ENCODE measurements around the gene EPHA6. TPM values are rescaled to one million over a fixed set of nuclear protein-coding genes. Genes with fewer than 3 reads are reported as not detected.

EPHA6 gene
- 64.8 TPM for total RNA-seq

DNA sequence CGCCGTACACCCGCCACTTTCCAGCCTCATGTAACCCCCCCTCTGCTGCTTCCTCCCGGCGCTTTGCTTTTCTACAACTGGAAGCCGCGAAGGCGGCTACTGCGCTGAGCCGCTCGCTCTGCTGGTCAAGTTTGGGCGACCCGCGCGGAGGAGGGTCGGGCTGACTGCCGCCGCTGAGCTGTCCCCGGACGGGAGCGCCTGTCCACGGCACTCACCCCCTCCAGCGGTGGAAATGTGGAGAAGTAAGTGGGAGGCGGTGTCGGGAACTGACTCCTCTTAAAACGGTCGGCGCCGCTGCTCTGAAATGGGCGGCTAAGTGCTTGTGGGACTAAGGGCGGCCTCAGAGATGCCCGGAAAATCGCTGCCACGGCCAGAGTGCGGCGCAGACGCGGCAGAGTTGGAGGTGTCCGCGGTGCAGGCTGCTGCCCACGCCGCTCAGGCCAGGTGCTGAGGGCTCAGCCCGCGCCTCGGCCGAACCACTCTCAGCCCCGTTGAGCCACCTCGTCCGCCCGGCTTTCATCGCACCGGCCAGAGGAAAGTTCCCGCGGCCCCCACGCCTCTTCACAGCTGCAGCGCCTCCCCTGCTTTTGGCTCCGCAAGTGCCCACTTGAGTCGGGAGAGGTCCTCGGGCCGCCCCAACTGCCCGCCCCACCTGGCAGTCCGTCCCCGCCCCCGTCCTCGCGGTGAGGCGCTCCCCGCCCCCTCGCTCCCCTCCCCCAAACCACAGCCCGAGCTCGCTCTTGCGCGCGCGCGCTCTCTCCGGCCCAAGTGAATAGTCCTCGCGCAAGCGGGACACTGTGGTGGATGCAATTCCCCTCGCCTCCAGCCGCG, at the start of gene EPHA6:
Gene EPHA6, plus strand, starts transcription at position 775 of the 831 bp plus-strand sequence.
- FAIRE-seq = no peak
- peak; percentile 54 to 55 for DNase-seq (ENCODE audit: low spot score in 2 of 2)

- no peak for FAIRE-seq
These were observed 37.6 kb upstream of the EPHA6 start for GRCh38 chr3:96776818-96777217.

GRCh38 chr3:96779810-96780209, 34.6 kb upstream of the EPHA6 start:
- DNase-seq (ENCODE audit: low spot score in 2 of 2) = no peak
- FAIRE-seq = no peak

More at GRCh38 chr3:96776818-96777217, 37.6 kb upstream of the EPHA6 start:
- no peak for DNase-seq (ENCODE audit: low spot score in 2 of 2)

DNA sequence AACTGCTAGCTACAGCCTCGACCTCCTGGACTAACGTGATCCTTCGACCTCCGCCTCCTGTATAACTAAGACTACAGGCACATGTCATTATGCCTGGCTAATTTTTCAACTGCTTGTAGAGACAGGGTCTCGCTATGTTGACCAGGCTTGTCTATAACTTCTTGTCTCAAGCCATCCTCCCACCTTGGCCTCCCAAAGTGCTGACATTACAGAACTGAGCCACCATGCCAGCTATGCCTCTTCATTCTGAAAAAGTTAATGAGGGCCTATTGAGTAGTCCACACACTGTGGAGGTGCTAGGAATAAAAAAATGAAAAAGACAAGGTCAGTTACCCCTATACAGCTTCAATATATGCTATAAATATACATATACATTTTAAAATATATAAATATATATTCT, 18.3 kb upstream of the EPHA6 start:
- FAIRE-seq (no peak), DNase-seq (ENCODE audit: low spot score in 2 of 2) (no peak)

DNA sequence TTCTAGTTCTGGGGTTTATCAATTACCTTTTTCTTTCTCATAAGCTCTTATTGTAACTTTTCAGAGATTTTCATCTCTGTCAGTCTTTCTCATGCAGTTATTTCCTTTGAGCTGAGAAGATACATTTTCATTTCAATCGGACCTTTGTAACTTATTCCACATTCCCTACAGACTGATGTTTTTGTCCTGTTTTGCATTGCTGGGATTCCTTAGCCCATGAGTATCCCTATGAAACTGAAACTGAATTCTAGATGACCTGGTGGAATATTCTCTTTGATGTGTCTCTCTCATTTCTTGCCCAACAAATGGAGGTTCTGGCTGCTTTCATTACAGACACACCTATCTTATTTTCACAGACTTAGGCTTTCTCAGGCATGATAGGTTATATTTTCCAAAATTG, 10.5 kb upstream of the EPHA6 start:
- DNase-seq (ENCODE audit: low spot score in 2 of 2) (no peak), FAIRE-seq (no peak)

DNA sequence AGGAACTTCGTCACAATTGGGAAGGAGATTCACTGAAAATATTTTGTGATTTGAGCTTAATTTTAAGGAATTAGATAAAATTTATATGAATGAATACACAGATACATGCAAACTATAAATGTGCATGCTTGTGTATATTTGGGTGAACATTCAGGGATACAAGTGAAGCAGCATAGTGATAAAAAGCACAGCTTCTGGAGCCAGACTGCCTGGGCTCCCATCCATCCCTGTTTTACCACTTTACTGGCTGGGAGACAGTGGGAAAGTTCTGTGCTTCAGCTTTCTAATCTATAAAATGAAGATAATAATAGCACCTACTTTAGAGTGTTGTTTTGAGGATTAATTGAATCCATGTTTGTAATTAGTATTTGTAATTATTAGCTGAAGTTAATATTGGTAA, 8.1 kb upstream of the EPHA6 start:
- no peak for FAIRE-seq
- no peak for DNase-seq (ENCODE audit: low spot score in 2 of 2)

DNA sequence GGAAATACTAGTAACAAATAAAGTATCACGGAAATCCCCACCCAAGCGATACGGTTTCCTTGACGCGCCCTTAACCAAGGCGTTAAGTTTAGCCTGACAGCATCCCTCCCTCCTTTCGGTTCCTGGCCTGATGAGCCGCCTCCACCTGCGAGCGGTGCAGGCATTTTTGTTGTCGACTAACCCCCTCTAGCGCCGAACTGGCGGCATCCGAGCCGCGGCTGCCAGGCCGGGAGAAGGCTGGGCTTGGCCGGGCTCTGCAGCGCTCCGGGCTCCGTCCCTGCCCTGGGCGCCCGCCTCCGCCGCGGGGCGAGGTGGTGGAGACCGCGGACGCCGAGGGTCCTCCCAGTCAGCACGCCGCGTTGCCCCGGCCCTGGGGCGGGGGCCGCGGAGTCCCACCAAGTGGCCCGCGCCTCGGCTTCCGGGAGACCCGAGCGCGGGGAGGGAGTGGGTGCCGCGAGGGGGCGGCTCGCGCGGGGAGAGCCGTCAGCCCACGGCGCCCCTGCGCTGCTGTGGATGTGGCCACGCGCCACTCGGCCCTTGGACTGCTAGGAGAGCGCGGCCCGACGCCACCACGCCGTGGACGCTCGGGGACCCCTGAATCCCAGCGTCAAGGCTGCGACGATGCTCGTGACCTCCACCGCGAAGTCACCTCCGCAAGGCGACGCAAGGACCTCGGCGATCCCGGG, 1.1 kb upstream of the EPHA6 start:
- DNase-seq (ENCODE audit: low spot score in 2 of 2) = peak; percentile 54 to 55
- no peak for FAIRE-seq

DNA sequence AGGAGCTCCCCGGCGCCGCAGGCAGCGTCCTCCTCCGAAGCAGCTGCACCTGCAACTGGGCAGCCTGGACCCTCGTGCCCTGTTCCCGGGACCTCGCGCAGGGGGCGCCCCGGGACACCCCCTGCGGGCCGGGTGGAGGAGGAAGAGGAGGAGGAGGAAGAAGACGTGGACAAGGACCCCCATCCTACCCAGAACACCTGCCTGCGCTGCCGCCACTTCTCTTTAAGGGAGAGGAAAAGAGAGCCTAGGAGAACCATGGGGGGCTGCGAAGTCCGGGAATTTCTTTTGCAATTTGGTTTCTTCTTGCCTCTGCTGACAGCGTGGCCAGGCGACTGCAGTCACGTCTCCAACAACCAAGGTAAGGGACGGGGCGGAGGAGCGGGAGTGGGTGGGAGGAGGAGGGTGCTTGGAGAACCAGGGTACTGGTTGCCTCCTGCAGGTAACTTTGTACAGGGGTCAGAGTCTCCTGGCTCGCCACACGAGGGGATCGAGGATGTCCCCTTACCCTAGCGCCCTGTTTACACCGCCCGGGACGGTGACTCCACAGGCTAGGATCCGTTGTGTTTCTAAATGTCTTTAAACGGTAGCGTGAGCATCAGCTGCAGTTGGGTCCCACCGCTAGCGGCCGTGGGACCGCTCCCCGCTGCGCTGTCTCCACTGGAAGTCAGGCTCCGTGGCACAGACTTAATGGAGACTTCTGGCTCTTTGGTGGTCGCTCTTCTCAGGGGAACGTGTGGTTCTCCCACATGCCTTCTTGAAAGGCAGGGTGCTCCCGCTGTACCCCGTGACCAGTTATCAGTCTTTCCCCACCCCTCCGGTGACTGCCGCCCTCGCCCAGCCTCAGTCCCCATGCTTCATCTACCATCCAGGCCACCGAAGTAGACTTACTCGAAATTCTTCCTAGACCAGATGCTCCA, 515 bp downstream of the EPHA6 start:
- FAIRE-seq (no peak), DNase-seq (ENCODE audit: low spot score in 2 of 2) (peak in 1 of 2 donors; percentile 8)

DNA sequence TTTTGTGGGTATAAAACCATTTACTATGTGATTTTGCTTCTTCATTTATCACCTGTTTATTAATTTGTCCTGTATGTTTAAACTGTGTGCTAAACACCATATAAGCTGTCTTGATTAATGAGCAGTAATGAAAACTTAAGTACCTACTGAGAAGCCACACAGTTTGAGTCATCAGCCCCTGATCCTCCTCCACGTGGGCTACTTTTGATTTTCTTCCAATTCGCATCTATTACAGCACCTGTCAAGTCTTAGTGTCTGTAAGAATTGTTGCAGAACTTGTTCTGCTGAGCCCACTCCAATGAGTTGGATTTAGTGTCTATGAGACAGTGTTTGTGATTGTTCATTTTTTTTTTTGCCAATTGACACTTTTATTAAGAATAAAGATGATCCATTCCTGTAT, 16.8 kb downstream of the EPHA6 start:
- FAIRE-seq (no peak), DNase-seq (ENCODE audit: low spot score in 2 of 2) (no peak)

DNA sequence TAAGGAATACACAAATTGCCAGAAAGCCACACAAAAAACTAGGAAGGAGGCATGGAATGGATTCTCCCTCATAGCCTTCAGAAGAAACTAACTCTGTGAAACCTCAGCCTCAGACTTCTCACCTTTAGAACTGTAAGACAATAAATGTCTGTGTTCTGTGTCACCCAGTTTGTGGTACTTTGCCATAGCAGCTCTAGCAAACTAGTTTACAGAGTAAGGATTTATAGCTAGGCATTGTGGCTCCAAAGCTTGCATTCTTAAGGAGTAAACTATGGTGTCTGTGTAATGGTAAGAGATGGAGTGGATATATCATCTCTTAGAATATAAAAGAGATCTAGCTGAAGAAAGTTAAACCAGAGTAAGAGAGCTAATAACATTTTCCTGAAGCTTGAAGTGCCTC, 18.9 kb downstream of the EPHA6 start:
- FAIRE-seq (no peak), DNase-seq (ENCODE audit: low spot score in 2 of 2) (no peak)

DNA sequence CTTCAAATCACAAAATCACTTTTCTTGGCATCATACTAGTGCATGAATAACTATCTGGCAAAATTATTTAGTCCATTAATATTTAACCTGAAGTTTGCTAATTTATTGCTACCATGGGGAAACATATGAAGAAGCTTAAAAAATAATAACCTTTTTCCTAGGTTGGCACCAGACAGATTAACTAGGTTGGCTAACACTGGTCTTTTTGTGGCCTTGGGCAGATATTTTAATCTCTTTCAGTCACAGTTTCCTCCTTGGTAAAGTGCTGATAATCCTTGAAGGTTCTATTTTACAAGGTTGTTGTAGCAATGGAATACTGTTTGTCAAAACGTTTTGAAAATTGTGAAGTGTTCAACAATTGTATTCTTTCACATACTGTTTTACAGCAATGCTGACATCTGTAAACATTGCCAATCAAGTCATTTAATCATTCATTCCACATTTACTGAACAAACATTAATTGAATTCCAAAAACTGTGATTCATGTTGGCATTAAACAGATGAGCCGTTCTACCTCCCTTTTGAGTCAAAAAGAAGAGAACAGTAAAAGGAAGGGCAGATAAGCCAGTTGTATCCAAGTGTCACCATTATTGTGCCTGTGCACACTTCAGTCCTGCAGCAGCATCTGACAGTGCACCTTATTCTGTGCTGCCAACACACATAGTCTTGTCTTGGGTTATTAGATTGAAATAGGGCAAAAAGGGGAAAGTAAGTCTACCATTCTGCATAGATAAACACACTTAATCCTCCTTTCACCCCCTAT, 21.9 kb downstream of the EPHA6 start:
- FAIRE-seq (no peak), DNase-seq (ENCODE audit: low spot score in 2 of 2) (no peak)

DNA sequence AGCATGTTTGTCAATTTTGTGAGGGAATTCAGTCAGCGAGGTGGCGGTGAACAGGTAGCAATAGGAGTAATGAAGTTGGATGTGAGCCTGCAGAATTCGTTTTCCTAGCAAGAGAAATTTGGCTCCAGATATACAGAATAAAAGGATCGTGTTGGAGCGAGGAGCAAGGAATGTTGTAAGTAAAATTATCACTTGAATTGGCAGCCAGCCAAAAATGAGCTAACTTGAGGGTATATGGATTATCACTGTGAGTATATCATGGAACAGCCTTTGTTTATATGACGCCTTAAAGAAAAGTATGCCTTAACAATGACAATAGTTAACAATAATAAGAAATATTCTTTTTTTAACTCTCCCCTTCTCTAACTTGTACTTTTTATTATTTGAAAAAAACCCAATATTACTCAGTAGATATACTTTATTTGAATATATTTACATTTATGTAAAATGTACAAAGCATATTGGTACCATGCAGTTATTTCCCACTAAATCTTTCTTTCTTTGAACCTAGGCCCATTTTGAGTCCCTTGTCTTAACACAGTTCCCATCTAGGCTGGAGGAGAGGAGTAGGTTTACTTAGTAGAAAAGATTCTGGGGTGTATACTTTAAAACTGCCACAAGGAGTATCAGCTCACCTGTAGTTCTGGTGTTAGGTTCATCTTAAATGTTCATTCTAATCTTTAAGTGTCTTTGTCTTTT, 29.3 kb downstream of the EPHA6 start:
- no peak for DNase-seq (ENCODE audit: low spot score in 2 of 2)
- no peak for FAIRE-seq

DNA sequence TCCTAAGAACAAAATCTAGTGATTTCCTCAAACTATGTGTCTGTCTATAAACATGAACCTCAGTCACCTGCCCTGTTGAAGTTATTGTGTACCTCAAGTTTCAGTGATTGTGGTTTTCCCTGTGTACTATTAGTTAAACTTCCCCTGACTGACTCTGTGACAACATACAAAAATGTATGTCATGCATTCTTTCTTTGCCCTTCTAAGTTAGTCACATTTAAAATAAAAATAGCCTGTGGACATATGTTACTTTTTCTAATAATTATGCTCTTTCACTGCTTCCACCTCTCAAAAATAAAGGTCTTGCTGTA, 29.8 kb downstream of the EPHA6 start:
- FAIRE-seq (no peak), DNase-seq (ENCODE audit: low spot score in 2 of 2) (no peak)

DNA sequence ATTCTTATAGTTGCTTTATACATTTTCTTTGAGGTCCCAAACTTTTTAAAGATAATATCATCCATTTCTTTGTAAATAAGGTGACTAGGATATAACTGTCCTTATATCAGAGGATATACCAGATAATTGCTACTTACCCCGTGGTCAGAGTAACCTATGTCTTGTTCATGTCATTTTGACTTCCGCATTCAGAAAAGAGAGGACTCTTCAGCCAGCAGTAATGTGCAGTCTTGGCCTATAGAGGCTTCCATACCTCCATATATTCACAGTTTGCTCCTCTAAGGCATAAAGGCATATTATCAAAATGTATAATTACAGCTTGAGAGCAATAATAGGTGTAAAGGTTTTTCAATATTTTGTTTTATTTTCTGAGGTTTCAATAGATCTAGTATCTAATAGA, 38.5 kb downstream of the EPHA6 start:
- DNase-seq (ENCODE audit: low spot score in 2 of 2) (no peak), FAIRE-seq (no peak)

DNA sequence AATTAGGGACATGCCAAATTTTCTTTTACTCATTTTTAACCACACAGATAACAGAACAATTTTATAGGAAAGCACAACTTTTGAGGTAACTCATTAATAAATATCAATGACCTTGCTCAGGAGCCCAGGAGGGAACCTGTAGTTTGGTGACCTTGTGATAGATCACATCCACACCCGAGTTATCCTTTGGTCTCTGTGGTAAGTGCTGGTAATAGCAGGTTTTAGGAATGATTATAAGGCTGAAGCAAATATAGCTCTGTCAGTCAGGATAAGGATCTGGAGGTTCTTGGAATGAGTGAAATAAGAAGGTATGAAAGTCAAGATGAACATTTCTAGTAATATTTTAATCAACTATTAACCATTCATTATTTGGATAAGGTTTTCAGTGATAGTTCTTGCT, 46.5 kb downstream of the EPHA6 start:
- FAIRE-seq (no peak), DNase-seq (ENCODE audit: low spot score in 2 of 2) (no peak)

DNA sequence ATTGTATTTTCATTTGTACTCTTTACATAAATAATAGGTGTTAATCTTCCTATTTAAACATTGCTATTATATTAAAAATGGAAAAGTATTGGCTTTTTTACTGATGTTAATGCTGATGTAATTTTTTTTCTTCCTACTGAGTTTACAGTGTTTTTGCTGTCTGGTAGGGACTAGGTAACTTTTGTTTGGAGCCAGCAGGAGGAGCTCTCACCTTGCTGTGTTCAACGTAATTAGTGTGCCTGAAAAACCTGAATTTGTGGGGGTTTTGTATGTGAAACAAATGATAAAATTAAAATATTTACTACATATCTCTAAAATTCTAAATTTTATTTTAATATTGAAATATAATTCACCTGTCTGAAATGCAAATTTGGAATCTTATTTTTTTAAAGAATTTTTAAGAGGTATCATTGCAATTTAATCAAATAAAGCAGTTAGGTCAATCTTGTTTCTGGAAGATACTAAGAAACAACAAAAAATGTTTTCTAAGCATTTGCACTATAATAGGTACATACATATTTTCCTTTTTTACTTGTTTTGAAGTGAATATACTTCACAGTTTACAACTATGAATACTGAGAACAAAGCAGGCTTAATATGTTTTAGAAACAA, 48.8 kb downstream of the EPHA6 start:
- DNase-seq (ENCODE audit: low spot score in 2 of 2) = no peak
- FAIRE-seq = no peak

- no peak for FAIRE-seq
- no peak for DNase-seq (ENCODE audit: low spot score in 2 of 2)
These were observed 51.2 kb downstream of the EPHA6 start for GRCh38 chr3:96865605-96866004.

DNA sequence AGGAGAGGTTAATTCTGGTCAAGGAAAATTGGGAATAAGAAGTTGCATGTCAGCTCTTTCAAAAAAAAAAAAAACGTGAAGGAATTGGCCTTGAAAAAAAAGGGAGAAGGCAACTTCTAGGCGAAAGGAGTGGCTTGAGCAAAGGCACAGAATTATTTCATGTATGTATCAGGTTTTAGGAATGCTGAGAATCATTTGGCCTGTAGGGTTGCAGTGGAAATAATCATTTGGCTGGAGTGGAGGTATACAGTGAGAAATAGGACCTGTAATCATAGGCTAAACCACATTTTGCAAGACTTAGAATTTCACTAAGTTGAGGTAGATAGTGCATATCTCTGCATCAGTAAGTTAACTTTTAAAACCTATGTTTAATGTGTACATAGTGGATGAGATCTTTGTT, 54.9 kb downstream of the EPHA6 start:
- no peak for DNase-seq (ENCODE audit: low spot score in 2 of 2)
- no peak for FAIRE-seq

- FAIRE-seq = no peak
- no peak for DNase-seq (ENCODE audit: low spot score in 2 of 2)
These were observed 63.1 kb downstream of the EPHA6 start for GRCh38 chr3:96877510-96877909.

Measured in frontal cortex (tissue), 4 donors.